DND-41 (cell line): ENCODE measurements around the gene CDC26.

Experiments used
- EZH2 ChIP-seq: IDR thresholded peaks from 3 replicates; pipeline ENCODE4 v1.6.1; 2012; ENCODE audit warnings: borderline replicate concordance, low read depth, mild to moderate bottlenecking, moderate library complexity, low read length, inconsistent platforms; ENCODE audit not compliant: severe bottlenecking
- TF ChIP-seq, protein P1 (sequence below): IDR thresholded peaks from 2 replicates; pipeline ENCODE4 v1.5.1; 2012; ENCODE audit warnings: borderline replicate concordance, low read length, moderate library complexity, mild to moderate bottlenecking; ENCODE audit not compliant: poor library complexity, severe bottlenecking; ENCODE audit errors: extremely low read depth

DNA sequence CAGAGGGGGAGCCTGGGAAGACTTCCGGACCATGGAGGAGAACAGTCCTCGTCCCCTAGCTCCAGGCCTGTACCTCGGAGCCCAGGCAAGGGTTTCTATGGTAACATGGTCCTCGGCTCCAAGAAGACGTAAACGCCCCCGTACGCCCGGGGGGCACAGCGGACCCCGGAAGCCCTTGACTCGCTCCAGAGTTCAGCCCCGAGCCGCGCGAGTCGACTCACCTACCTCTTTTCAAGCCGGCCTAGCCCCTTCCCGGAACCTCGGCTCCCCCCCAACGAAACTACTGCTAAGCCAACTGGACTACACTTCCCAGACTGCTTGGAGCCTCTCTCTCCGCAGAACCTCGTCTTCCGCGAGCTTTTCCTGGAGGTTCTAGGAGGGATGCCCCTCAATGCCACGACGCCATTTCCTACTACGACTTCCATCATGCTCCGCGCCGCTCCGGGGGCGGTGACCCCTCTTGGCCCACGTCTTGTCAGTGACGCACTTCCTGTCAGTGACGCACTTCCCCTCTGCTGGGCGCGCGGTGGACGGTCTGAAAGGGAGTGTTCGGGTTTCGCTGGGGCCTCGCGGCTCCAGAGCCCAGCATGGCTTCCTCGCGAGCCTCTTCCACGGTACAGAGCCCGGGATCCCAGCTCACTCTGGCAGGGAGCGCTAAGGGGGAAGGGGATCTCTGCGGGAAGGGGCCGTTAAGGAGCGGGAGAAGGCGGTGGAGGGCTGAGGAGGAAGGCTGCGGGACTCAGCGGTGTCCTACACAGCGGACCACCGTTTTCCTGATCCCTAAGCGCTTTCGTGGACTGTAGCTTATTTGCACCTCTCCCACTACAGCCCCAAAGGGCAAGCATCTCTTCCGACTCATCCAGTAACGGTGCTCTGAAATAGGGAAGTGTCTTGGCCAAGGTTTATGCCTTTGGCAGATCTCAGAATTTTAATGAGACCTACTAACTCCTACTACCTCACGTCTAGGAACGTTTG lies at the start of gene CDC26, which contains the start of gene PRPF4:
- TF ChIP-seq, protein P1, sequence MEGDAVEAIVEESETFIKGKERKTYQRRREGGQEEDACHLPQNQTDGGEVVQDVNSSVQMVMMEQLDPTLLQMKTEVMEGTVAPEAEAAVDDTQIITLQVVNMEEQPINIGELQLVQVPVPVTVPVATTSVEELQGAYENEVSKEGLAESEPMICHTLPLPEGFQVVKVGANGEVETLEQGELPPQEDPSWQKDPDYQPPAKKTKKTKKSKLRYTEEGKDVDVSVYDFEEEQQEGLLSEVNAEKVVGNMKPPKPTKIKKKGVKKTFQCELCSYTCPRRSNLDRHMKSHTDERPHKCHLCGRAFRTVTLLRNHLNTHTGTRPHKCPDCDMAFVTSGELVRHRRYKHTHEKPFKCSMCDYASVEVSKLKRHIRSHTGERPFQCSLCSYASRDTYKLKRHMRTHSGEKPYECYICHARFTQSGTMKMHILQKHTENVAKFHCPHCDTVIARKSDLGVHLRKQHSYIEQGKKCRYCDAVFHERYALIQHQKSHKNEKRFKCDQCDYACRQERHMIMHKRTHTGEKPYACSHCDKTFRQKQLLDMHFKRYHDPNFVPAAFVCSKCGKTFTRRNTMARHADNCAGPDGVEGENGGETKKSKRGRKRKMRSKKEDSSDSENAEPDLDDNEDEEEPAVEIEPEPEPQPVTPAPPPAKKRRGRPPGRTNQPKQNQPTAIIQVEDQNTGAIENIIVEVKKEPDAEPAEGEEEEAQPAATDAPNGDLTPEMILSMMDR = no peak
- no peak for TF ChIP-seq EZH2
